NCI-H748 (cell line): ENCODE data around the gene APCDD1.
"Not testable (repeated sequence)": the region's sequence is repeated elsewhere in the genome, so short reads cannot be mapped to it uniquely, and the experiment has no call there.

ENCODE experiments used
- DNase-seq: peaks from one replicate; lab custom pipeline; 2025; ENCODE audit not compliant: unreplicated experiment; lab: John Stamatoyannopoulos, UW

Gene APCDD1

GRCh38 chr18:10461989-10462388, 7.6 kb downstream of the APCDD1 start:
- DNase-seq: no peak

- DNase-seq: no peak
These were observed 8.2 kb downstream of the APCDD1 start for GRCh38 chr18:10462597-10462996.

GRCh38 chr18:10463096-10463495, 8.7 kb downstream of the APCDD1 start:
- DNase-seq: no peak

GRCh38 chr18:10463741-10464140, 9.3 kb downstream of the APCDD1 start:
- no peak for DNase-seq

GRCh38 chr18:10464161-10464648, 9.8 kb downstream of the APCDD1 start:
- not testable (repeated sequence) for DNase-seq

GRCh38 chr18:10465174-10465939, 10.9 kb downstream of the APCDD1 start:
- DNase-seq: no peak

GRCh38 chr18:10470429-10470828, 16.0 kb downstream of the APCDD1 start:
- no peak for DNase-seq

GRCh38 chr18:10471574-10471973, 17.1 kb downstream of the APCDD1 start:
- DNase-seq: no peak

GRCh38 chr18:10473132-10473531, 18.7 kb downstream of the APCDD1 start:
- no peak for DNase-seq

- DNase-seq: no peak
These were observed 19.9 kb downstream of the APCDD1 start for GRCh38 chr18:10474309-10474708.

- DNase-seq: no peak
These were observed 20.8 kb downstream of the APCDD1 start for GRCh38 chr18:10475276-10475653.

- no peak for DNase-seq
These were observed 21.3 kb downstream of the APCDD1 start for GRCh38 chr18:10475654-10476291.

GRCh38 chr18:10476338-10476791, 21.9 kb downstream of the APCDD1 start:
- DNase-seq: no peak

- peak; percentile 27 for DNase-seq
These were observed 22.9 kb downstream of the APCDD1 start for GRCh38 chr18:10477121-10477862.

GRCh38 chr18:10477863-10478260, 23.4 kb downstream of the APCDD1 start:
- no peak for DNase-seq

- DNase-seq: no peak
These were observed 27.4 kb downstream of the APCDD1 start for GRCh38 chr18:10481831-10482230.

GRCh38 chr18:10482363-10482984, 28.0 kb downstream of the APCDD1 start:
- DNase-seq: no peak

- DNase-seq: no peak
These were observed 28.8 kb downstream of the APCDD1 start for GRCh38 chr18:10482985-10483949.

- no peak for DNase-seq
These were observed 31.0 kb downstream of the APCDD1 start for GRCh38 chr18:10485475-10485874.

- DNase-seq: no peak
These were observed 31.9 kb downstream of the APCDD1 start for GRCh38 chr18:10486362-10486761.
